ENCODE results near the gene BOLL. TPM values are rescaled to one million over a fixed set of nuclear protein-coding genes. Genes with fewer than 3 reads are reported as not detected.
A peak's percentile ranks its signal among the peaks of the same experiment; 100 is the strongest.
"Not testable (repeated sequence)": the region's sequence is repeated elsewhere in the genome, so short reads cannot be mapped to it uniquely, and the experiment has no call there.

Gene BOLL
- total RNA-seq, 1 donor from 2014 or later: 0.10 TPM

DNA sequence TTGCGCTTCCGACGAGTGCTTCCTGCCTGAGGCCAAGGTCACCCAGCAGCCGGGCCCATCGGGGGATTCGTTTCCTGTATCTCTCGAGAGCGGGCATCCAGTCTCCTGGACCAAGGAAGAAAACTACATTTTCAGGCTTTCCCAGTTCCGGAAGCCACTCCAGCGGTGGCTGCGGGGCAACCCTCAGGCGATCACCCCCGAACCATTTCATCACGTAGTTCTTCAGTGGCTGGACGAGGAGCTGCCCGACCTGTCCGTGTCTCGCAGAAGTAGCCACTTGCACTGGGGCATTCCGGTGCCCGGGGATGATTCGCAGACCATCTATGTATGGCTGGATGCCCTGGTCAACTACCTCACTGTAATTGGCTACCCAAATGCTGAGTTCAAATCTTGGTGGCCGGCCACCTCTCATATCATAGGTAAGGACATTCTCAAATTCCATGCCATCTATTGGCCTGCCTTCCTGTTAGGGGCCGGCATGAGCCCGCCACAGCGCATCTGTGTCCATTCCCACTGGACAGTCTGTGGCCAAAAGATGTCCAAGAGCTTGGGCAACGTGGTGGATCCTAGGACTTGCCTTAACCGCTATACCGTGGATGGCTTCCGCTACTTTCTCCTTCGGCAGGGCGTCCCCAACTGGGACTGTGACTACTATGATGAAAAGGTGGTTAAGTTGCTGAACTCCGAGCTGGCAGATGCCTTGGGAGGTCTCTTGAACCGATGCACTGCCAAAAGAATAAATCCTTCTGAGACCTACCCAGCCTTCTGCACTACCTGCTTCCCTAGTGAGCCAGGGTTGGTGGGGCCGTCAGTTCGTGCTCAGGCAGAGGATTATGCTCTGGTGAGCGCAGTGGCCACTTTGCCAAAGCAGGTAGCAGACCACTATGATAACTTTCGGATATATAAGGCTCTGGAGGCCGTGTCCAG lies 78.9 kb downstream of the BOLL start:
- no peak for DNase-seq

DNA sequence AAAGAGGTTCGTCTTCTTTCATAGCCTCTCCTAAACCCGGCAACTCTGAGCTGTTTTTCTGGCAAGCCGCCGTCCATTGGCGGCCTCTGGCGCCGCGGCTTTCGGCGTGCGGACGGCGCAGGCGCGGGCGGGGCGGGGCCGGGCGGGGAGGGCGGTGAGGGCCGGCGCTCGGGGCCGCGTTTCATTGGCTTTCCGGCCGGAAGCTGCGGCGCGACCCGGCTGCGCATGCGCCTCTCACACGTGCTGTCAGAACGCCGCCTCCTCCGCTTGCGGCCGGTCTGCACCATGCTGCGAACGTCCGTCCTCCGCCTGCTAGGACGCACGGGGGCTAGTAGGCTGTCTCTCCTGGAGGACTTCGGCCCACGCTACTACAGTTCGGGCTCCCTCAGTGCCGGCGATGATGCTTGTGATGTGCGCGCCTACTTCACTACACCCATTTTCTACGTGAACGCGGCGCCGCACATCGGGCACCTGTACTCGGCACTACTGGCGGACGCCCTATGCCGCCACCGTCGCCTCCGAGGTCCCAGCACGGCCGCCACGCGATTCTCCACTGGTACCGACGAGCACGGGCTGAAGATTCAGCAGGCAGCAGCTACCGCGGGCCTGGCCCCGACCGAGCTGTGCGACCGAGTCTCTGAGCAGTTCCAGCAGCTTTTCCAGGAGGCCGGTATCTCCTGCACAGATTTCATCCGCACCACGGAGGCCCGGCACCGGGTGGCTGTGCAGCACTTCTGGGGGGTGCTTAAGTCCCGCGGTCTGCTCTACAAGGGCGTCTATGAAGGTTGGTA lies 79.8 kb downstream of the BOLL start, which contains the start of gene MARS2:
Gene MARS2 (plus strand): TSS at position 249 of the 791 bp plus-strand sequence. CDS start 37 bp downstream, at position 286.
- DNase-seq: peak; percentile 84

- DNase-seq: no peak
Measured at GRCh38 chr2:197704434-197705120, 80.5 kb downstream of the BOLL start.

GRCh38 chr2:197700960-197701359 lies 84.2 kb downstream of the BOLL start:
- DNase-seq: no peak

DNA sequence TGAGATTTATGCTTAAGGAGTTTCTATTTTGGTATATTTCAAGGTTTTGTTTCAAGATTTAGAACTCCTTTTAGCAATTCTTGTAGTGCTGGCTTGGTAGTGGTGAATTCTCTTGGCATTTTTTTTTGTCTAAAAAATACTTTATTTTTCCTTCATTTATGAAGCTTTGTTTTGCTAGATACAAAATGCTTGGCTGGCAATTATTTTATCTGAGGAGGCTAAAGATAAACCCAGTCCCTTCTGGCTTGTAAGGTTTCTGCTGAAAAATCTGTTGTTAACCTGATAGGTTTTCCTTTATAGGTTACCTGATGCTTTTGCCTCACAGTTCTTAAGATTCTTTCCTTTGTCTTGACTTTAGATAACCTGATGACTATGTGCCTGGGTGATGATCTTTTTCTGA lies 85.4 kb downstream of the BOLL start:
- DNase-seq: not testable (repeated sequence)

- not testable (repeated sequence) for DNase-seq
Measured at GRCh38 chr2:197696571-197696970, 88.5 kb downstream of the BOLL start.

GRCh38 chr2:197695971-197696370 lies 89.1 kb downstream of the BOLL start:
- DNase-seq: not testable (repeated sequence)

DNA sequence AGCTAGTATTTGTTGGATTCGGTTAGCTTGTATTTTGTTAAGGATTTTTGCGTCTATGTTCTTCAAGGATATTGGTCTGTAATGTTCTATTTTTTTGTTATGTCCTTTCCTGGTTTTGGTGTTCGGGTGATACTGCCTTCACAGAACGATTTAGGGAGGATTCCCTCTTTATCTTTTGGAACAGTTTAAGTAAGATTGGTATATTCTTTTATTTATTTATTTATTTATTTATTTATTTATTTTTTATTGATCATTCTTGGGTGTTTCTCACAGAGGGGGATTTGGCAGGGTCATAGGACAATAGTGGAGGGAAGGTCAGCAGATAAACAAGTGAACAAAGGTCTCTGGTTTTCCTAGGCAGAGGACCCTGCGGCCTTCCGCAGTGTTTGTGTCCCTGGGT lies 89.9 kb downstream of the BOLL start:
- DNase-seq: not testable (repeated sequence)

- DNase-seq: no peak
Measured at GRCh38 chr2:197677483-197677882, 107.6 kb downstream of the BOLL start.

DNA sequence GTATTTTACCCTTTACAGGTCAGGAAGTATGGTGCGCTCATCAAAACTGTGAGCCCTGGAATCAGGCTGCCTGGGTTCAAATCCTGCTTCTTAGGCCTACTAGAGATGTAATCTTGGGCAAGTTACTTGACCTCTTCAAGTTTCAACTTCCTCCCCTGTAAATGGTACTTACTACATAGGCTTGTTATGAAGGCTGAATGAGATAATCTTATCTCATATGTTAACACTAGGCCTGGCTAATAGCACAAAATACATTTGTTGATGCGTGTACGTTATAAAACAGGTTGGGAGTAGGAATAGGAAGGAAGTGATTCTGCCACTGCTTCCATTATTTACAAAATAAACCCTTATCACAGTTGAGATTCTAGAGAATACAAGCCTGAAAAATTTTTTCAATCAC lies 108.1 kb downstream of the BOLL start:
- DNase-seq: no peak

Other genes with a start within 250 kb of the BOLL start
- gene RFTN2, start 109.7 kb downstream of the BOLL start, total RNA-seq: 27.1 TPM
- gene MARS2, start 80.0 kb downstream of the BOLL start, total RNA-seq: 4.9 TPM
- 10.9 TPM for gene PLCL1, start 19.3 kb upstream of the BOLL start, total RNA-seq